ENCODE data around the gene BRINP3.

GRCh38 chr1:190377991-190378390 is 99.7 kb downstream of the BRINP3 start:
- TF ChIP-seq CTCF (IDR thresholded peaks at IDR 0.05) (no peak), POLR2A (IDR thresholded peaks at IDR 0.05; ENCODE audit: low read depth) (no peak), EP300 (IDR thresholded peaks at IDR 0.05) (no peak), POLR2AphosphoS5 (IDR thresholded peaks at IDR 0.05) (no peak)

Measured in esophagus muscularis mucosa (tissue), 4 donors.